ENCODE data around the gene KIF1B. TPM values are rescaled to one million over a fixed set of nuclear protein-coding genes. Genes with fewer than 3 reads are reported as not detected.

Gene KIF1B
- total and polyA plus RNA-seq, 12 donors = 12.9 to 67.2 (median 48.9) TPM

GRCh38 chr1:10299151-10299550 lies 88.8 kb downstream of the KIF1B start:
- H3K4me3 ChIP-seq = no peak overlapping the region
- TF ChIP-seq CTCF (IDR thresholded peaks at IDR 0.05) = no peak
- TF ChIP-seq POLR2A (IDR thresholded peaks at IDR 0.05) = no peak
- intact Hi-C loops (cut with DNase I) = no loop called here
- 48 to 60% (median 53%) methylated on average over 1 of the region's 1 CpG for WGBS, 4 donors
- H3K9me3 ChIP-seq (replicated peaks in 1 of 3) = no peaks in the 10 kb centered on the region
- peaks cover 0 to 47% of the 10 kb centered on the region in 2 donors for H3K36me3 ChIP-seq (replicated peaks in 1 of 2)
- DNase-seq = no peak
- no peak overlapping the region for H3K27ac ChIP-seq
- no peaks in the 10 kb centered on the region for H3K27me3 ChIP-seq
- H3K4me1 ChIP-seq (replicated peaks in 1 of 2) = peaks cover 0 to 22% of the 10 kb centered on the region in 2 donors

GRCh38 chr1:10302416-10302815 lies 92.0 kb downstream of the KIF1B start:
- Histone ChIP-seq H3K27me3 (no peaks in the 10 kb centered on the region), H3K4me1 (replicated peaks in 1 of 2) (peaks cover under 1 to 19% of the 10 kb centered on the region in 2 donors), H3K4me3 (no peak overlapping the region), H3K36me3 (replicated peaks in 1 of 2) (peaks cover 0 to 29% of the 10 kb centered on the region in 2 donors), H3K27ac (no peak overlapping the region), H3K9me3 (replicated peaks in 1 of 3) (no peaks in the 10 kb centered on the region)
- no peak for DNase-seq
- TF ChIP-seq POLR2A (IDR thresholded peaks at IDR 0.05) (no peak), CTCF (IDR thresholded peaks at IDR 0.05) (no peak)
- intact Hi-C loops (cut with DNase I) = no loop called here
- WGBS, 4 donors = 97 to 98% (median 98%) methylated on average over 6 of the region's 6 CpGs

- H3K9me3 ChIP-seq (replicated peaks in 1 of 3) = no peaks in the 10 kb centered on the region
- WGBS, 4 donors = 90 to 93% (median 91%) methylated on average over 11 of the region's 11 CpGs
- intact Hi-C loops (cut with DNase I) = no loop called here
- no peaks in the 10 kb centered on the region for H3K27me3 ChIP-seq
- peaks cover 11 to 19% of the 10 kb centered on the region in 2 donors for H3K4me1 ChIP-seq (replicated peaks in 1 of 2)
- no peak overlapping the region for H3K4me3 ChIP-seq
- no peak overlapping the region for H3K27ac ChIP-seq
- peaks cover 0 to 20% of the 10 kb centered on the region in 2 donors for H3K36me3 ChIP-seq (replicated peaks in 1 of 2)
- DNase-seq = no peak
- no peak for TF ChIP-seq POLR2A (IDR thresholded peaks at IDR 0.05)
- TF ChIP-seq CTCF (IDR thresholded peaks at IDR 0.05) = no peak
Measured at GRCh38 chr1:10304295-10304694, 93.9 kb downstream of the KIF1B start.

- Histone ChIP-seq H3K36me3 (replicated peaks in 1 of 2) (peaks cover 0 to 24% of the 10 kb centered on the region in 2 donors), H3K27me3 (no peaks in the 10 kb centered on the region), H3K27ac (no peak overlapping the region), H3K4me3 (no peak overlapping the region), H3K4me1 (replicated peaks in 1 of 2) (peaks cover 11 to 14% of the 10 kb centered on the region in 2 donors), H3K9me3 (replicated peaks in 1 of 3) (no peaks in the 10 kb centered on the region)
- 72 to 83% (median 76%) methylated on average over 2 of the region's 2 CpGs for WGBS, 4 donors
- intact Hi-C loops (cut with DNase I) = no loop called here
- TF ChIP-seq POLR2A (IDR thresholded peaks at IDR 0.05) (no peak), CTCF (IDR thresholded peaks at IDR 0.05) (no peak)
- no peak for DNase-seq
Measured at GRCh38 chr1:10306435-10306834, 96.1 kb downstream of the KIF1B start.
